ENCODE results near the gene LCN9.

Gene LCN9

DNA sequence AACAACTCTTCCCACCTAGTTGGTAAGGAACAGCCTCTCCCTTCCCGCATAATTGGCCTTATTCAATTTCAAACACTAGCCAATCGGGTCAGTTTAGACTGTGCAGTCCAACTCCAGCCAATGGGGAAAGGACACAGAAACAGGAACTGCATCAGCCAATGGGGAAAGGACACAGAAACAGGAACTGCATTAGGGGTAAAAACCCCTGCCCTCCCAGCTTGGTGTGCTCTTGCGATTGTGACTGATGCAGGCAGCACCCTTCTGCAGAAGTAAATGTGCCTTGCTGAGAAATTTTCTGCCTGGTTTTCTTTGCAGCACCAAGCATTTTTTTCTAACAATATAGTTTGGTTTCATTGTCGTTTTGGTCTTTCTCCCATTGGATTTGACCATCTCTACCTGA is 15.2 kb upstream of the LCN9 start:
- H3K4me3 ChIP-seq (ENCODE audit: control insufficient read depth, low read depth, low read length): no peak overlapping the region
- DNase-seq (ENCODE audit: low read depth): no peak
- TF ChIP-seq, protein P1, sequence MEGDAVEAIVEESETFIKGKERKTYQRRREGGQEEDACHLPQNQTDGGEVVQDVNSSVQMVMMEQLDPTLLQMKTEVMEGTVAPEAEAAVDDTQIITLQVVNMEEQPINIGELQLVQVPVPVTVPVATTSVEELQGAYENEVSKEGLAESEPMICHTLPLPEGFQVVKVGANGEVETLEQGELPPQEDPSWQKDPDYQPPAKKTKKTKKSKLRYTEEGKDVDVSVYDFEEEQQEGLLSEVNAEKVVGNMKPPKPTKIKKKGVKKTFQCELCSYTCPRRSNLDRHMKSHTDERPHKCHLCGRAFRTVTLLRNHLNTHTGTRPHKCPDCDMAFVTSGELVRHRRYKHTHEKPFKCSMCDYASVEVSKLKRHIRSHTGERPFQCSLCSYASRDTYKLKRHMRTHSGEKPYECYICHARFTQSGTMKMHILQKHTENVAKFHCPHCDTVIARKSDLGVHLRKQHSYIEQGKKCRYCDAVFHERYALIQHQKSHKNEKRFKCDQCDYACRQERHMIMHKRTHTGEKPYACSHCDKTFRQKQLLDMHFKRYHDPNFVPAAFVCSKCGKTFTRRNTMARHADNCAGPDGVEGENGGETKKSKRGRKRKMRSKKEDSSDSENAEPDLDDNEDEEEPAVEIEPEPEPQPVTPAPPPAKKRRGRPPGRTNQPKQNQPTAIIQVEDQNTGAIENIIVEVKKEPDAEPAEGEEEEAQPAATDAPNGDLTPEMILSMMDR (conservative IDR thresholded peaks at IDR 0.05; ENCODE audit: control insufficient read depth, insufficient read depth, low read depth, low read length): no peak

DNA sequence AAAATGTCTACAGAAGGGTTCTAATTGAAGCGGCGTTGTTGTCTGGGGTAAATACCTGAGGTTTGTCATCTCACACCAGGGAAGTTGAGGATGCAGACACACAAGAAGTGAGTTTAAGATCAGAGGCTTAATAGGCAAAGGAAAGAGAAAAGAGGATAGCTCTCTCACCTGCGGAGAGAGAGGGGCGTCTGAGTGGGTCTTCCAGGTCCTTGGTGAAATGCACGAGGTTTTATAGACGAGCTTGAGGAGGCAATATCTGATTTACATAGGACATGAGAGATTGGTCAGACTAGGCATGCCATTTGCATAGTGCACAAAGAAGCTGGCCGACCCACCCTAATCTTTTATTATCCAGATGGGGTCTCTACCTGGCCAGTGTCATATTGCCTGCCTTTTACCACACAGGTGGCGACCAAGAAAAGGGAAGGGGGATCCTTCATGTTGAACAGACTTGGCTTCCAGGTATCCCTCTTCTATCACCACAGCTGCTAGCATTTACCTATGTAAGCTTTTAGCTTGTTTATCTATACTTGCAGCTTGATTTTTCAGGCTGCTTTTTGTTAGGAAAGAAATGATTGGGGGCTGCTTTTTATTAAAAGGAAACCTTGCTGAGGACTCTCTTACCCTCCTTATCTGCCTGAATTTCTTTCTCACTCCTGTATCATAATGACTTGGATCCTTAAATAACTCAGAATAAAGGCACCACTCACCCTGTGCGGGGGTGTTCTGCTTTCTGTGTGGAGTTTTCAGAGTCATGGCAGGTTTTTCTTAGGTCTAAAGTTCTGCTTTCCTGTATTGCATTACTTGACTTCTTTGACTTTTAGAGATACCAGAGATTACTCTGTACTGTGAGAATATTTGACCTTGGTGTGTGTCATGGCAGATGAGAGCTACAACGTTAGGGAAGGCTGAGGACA is 14.4 kb upstream of the LCN9 start:
- no peak for DNase-seq (ENCODE audit: low read depth)
- H3K4me3 ChIP-seq (ENCODE audit: control insufficient read depth, low read depth, low read length): no peak overlapping the region
- TF ChIP-seq, protein P1 (conservative IDR thresholded peaks at IDR 0.05; ENCODE audit: control insufficient read depth, insufficient read depth, low read depth, low read length): no peak

DNA sequence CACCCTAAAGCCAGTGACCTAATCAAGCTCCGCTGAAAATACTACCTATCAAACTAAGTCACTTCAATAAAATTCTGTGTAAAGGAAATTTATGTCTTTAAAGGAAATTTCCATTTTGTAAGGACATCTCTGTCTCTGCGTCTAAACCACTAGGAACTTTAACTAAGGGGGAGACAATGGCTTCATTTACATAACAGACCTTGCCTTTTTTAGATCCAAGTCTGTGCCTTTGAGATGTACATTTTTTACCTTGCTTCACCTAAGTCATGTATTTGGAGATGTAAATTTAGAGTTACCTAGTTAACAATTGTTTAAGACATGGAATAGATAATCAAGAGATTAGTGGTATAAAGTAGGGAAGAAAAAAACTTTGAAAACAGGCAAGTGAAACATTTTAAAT is 13.6 kb upstream of the LCN9 start:
- no peak for DNase-seq (ENCODE audit: low read depth)
- TF ChIP-seq, protein P1 (conservative IDR thresholded peaks at IDR 0.05; ENCODE audit: control insufficient read depth, insufficient read depth, low read depth, low read length): no peak
- H3K4me3 ChIP-seq (ENCODE audit: control insufficient read depth, low read depth, low read length): no peak overlapping the region

DNA sequence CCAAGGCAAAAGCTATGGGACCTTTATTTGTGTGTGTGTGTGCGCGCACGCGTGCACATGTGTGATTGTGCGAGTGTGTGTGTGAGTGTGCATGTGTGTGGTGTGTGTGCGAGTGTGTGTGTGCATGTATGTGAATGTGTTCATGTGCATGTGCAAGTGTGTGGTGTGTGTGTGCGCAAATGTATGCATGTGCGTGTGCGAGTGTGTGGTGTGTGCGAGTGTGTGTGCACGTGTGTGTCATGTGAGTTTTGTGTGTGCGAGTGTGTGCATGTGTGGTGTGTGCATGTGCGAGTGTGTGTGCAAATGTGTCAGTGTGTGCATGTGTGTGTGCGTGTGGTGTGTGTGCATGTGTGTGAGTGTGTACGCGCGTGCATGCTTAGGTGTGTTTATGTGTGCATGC is 12.7 kb upstream of the LCN9 start:
- no peak overlapping the region for H3K4me3 ChIP-seq (ENCODE audit: control insufficient read depth, low read depth, low read length)
- TF ChIP-seq, protein P1 (conservative IDR thresholded peaks at IDR 0.05; ENCODE audit: control insufficient read depth, insufficient read depth, low read depth, low read length): no peak
- DNase-seq (ENCODE audit: low read depth): no peak

DNA sequence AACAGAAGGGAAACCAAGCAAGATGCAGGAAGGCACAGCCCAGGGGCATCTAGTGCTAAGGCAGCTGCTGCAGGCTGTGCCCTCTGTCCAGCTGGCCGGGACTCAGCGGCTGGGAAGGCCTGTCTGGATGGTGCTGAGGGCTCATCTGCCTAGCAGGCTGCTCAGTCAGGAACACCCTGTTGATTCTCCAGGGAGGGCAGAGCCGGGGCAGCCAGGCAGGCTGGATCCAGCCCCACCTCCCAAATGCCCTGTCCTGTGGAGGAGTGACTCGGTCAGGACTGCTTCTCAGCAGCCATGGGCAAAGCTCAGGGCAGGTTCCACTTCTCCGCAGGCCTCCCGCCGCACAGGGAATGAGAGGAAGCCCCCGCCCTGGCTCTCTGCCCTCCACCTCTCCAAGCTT is 7.8 kb upstream of the LCN9 start:
- no peak overlapping the region for H3K4me3 ChIP-seq (ENCODE audit: control insufficient read depth, low read depth, low read length)
- no peak for DNase-seq (ENCODE audit: low read depth)
- TF ChIP-seq, protein P1 (conservative IDR thresholded peaks at IDR 0.05; ENCODE audit: control insufficient read depth, insufficient read depth, low read depth, low read length): no peak

DNA sequence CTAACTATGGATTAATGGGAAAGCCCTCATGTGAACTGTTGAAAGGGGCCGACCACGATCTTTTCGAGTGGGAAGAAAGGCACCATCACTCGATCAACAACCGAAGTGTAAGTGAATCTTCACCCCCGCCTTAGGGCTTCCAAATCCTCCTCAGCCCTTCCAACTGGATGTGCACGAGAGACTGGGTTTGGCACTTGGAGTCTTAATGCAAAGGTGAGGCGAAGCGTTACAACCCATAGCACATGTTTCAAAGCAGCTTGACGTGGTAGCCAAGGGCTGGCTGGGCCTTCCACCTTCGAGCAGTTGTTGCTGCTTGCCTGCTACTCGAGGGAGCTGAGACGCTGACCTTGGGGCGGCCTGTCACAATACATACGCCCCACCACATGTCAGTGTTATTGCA is 5.7 kb upstream of the LCN9 start:
- DNase-seq (ENCODE audit: low read depth): no peak
- TF ChIP-seq, protein P1 (conservative IDR thresholded peaks at IDR 0.05; ENCODE audit: control insufficient read depth, insufficient read depth, low read depth, low read length): no peak
- H3K4me3 ChIP-seq (ENCODE audit: control insufficient read depth, low read depth, low read length): no peak overlapping the region

Measured in fibroblast of mammary gland (primary cell).